Prostate gland (tissue), 2 donors: ENCODE measurements around the gene SLCO2B1. TPM values are rescaled to one million over a fixed set of nuclear protein-coding genes. Genes with fewer than 3 reads are reported as not detected.

Experiments used
- DNase-seq: peaks from one replicate; pipeline ENCODE4 v3.0.0-alpha.2; 2019; ENCODE audit warnings: low spot score
- H3K27ac ChIP-seq, 2 donors: fragments of 200-600 bp; sonication (generic); 2 replicates each; pipeline ENCODE4 v1.5.1; 2017 to 2019
- H3K27me3 ChIP-seq: fragments of 200-600 bp; sonication (generic); replicated peaks from 2 replicates; pipeline ENCODE4 v1.5.1; 2019; ENCODE audit not compliant: insufficient read depth
- H3K36me3 ChIP-seq, 2 donors: fragments of 200-600 bp; sonication (generic); 1 replicate in 1 of 2; 2 replicates in 1 of 2; pipeline versions ENCODE4 v1.5.1 to v1.8.1; 2017 to 2019
- H3K4me1 ChIP-seq: fragments of 200-600 bp; sonication (generic); replicated peaks from 2 replicates; pipeline ENCODE4 v1.5.1; 2019
- H3K4me3 ChIP-seq, 2 donors: fragments of 200-600 bp; sonication (generic); 2 replicates each; pipeline ENCODE4 v1.5.1; 2017 to 2019
- H3K9me3 ChIP-seq: fragments of 200-600 bp; sonication (generic); 2 replicates; pipeline ENCODE4 v1.5.1; 2017
- CTCF ChIP-seq, 4 experiments: fragments of 200-600 bp in 2 of 4; fragments of 450-650 bp in 2 of 4; sonication (generic) in 2 of 4; IDR thresholded peaks; 1 replicate in 3 of 4; 2 replicates in 1 of 4; pipeline ENCODE4 v1.5.1; 2016 to 2019; ENCODE audit warnings: antibody characterized with exemption in 4 of 4, mild to moderate bottlenecking in 2 of 4, moderate library complexity in 2 of 4
- POLR2A ChIP-seq: fragments of 450-650 bp; IDR thresholded peaks from one replicate; pipeline ENCODE4 v1.6.1; 2016; ENCODE audit warnings: antibody characterized with exemption, mild to moderate bottlenecking
- POLR2AphosphoS5 ChIP-seq: sonication (generic); formaldehyde crosslinking; IDR thresholded peaks from one replicate; pipeline ENCODE4 v1.6.1; 2017; ENCODE audit warnings: antibody characterized with exemption
- WGBS: methylation state at CpG from one replicate; pipeline ENCODE4 v1.1.5; 2018; 5-methylcytosine and 5-hydroxymethylcytosine counted together
- intact Hi-C: fragments of 100-400 bp; cut with DNase I; formaldehyde crosslinking; loops from one replicate; pipeline ENCODE4 v1.14.2; 2022
- total RNA-seq, 2 donors: library from RNA; depleted of rRNA; stranded (reverse); fragments of >200 nt; gene quantifications; one replicate each; pipeline ENCODE4 v1.1.0, GENCODE V29; 2016

The SLCO2B1 gene
- total RNA-seq, 2 donors from 2014 or later, result 6.1 to 32.0 TPM

- intact Hi-C loops, result no loop called here
- H3K27ac ChIP-seq, result no peak overlapping the region
- no peaks in the 10 kb centered on the region for H3K36me3 ChIP-seq
- H3K9me3 ChIP-seq, result no peaks in the 10 kb centered on the region
- H3K4me1 ChIP-seq, result peaks cover 4% of the 10 kb centered on the region
- peaks cover 2% of the 10 kb centered on the region for H3K27me3 ChIP-seq
- H3K4me3 ChIP-seq, result no peak overlapping the region
- 81% methylated on average over 9 of the region's 9 CpGs for WGBS
- TF ChIP-seq POLR2A, result no peak
- no peak for TF ChIP-seq POLR2AphosphoS5
- no peak for TF ChIP-seq CTCF (IDR thresholded peaks at IDR 0.05)
- DNase-seq, result no peak
Observed at GRCh38 chr11:75238595-75239440, 87.9 kb downstream of the SLCO2B1 start.

GRCh38 chr11:75239531-75240290 is 88.8 kb downstream of the SLCO2B1 start:
- H3K4me3 ChIP-seq, result no peak overlapping the region
- intact Hi-C loops, result no loop called here
- H3K27ac ChIP-seq, result no peak overlapping the region
- no peak for DNase-seq
- TF ChIP-seq CTCF (IDR thresholded peaks at IDR 0.05), result no peak
- TF ChIP-seq POLR2A, result no peak
- TF ChIP-seq POLR2AphosphoS5, result no peak
- WGBS, result 49% methylated on average over 10 of the region's 10 CpGs
- no peaks in the 10 kb centered on the region for H3K36me3 ChIP-seq
- H3K27me3 ChIP-seq, result peaks cover 2% of the 10 kb centered on the region
- peaks cover 4% of the 10 kb centered on the region for H3K4me1 ChIP-seq
- H3K9me3 ChIP-seq, result no peaks in the 10 kb centered on the region

- intact Hi-C loops, result no loop called here
- Histone ChIP-seq H3K36me3 (no peaks in the 10 kb centered on the region), H3K27me3 (peaks cover 2% of the 10 kb centered on the region), H3K4me3 (peak within 1 kb of the TSS; percentile 27 to 41), H3K4me1 (peaks cover 4% of the 10 kb centered on the region), H3K9me3 (no peaks in the 10 kb centered on the region), H3K27ac (no peak within 1 kb of the TSS)
- TF ChIP-seq POLR2A (no peak), POLR2AphosphoS5 (no peak), CTCF (IDR thresholded peaks at IDR 0.05) (no peak)
- WGBS, result 3% methylated on average over 45 of the region's 58 CpGs
- DNase-seq, result no peak
Observed at GRCh38 chr11:75240311-75241035, 89.6 kb downstream of the SLCO2B1 start, which contains the start of gene TPBGL. Gene TPBGL (plus strand): TSS chr11:75240774. CDS start chr11:75241050, 276 bp downstream.

- no peak overlapping the region for H3K27ac ChIP-seq
- no peaks in the 10 kb centered on the region for H3K36me3 ChIP-seq
- TF ChIP-seq POLR2A (no peak), CTCF (IDR thresholded peaks at IDR 0.05) (peak; percentile 58 to 99 (median 90))
- peak overlapping the region; percentile 27 to 41 for H3K4me3 ChIP-seq
- H3K27me3 ChIP-seq, result peaks cover 2% of the 10 kb centered on the region
- H3K4me1 ChIP-seq, result peaks cover 4% of the 10 kb centered on the region
- intact Hi-C loops, result no loop called here
- whole genome bisulfite sequencing, result 3% methylated on average over 52 of the region's 140 CpGs
- no peaks in the 10 kb centered on the region for H3K9me3 ChIP-seq
- peak; percentile 68 for DNase-seq
Observed at GRCh38 chr11:75241036-75241905, 90.4 kb downstream of the SLCO2B1 start.
